ENCODE data around the gene AAK1. TPM values are rescaled to one million over a fixed set of nuclear protein-coding genes. Genes with fewer than 3 reads are reported as not detected.

AAK1 gene
- total RNA-seq, 2 donors from 2014 or later = 55.2 to 77.9 TPM

DNA sequence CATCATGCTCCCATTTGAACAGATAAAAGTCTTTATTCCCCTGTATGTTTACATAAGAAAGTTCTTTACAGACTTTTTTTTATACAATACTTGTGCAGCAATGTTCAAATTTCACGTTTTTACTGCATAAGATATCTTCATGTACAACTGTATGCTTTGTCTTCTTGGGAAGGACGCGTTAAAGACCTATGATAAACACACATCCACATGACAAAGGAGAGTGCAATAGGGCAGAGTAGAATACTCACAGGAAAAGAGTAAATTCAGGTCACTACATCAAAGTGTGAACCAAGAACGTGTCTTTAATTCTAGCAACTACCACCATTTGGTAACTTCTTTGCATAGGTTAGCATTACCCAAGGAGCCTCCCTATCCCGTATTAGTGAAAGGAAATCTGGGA lies 172.6 kb downstream of the AAK1 start:
- Histone ChIP-seq H3K36me3 (peaks cover 5% of the 10 kb centered on the region), H3K4me3 (no peak overlapping the region), H3K9me3 (no peaks in the 10 kb centered on the region), H3K27ac (no peak overlapping the region), H3K27me3 (replicated peaks; ENCODE audit: insufficient read depth) (no peaks in the 10 kb centered on the region), H3K4me1 (ENCODE audit: control insufficient read depth in 1 of 2, low read depth in 2 of 2) (peaks cover 0 to 22% of the 10 kb centered on the region in 2 donors)
- TF ChIP-seq, protein P1, sequence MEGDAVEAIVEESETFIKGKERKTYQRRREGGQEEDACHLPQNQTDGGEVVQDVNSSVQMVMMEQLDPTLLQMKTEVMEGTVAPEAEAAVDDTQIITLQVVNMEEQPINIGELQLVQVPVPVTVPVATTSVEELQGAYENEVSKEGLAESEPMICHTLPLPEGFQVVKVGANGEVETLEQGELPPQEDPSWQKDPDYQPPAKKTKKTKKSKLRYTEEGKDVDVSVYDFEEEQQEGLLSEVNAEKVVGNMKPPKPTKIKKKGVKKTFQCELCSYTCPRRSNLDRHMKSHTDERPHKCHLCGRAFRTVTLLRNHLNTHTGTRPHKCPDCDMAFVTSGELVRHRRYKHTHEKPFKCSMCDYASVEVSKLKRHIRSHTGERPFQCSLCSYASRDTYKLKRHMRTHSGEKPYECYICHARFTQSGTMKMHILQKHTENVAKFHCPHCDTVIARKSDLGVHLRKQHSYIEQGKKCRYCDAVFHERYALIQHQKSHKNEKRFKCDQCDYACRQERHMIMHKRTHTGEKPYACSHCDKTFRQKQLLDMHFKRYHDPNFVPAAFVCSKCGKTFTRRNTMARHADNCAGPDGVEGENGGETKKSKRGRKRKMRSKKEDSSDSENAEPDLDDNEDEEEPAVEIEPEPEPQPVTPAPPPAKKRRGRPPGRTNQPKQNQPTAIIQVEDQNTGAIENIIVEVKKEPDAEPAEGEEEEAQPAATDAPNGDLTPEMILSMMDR (IDR thresholded peaks at IDR 0.05) = no peak
- ATAC-seq (ENCODE audit: insufficient number of reproducible peaks, low FRiP score, low read depth) = no peak
- no peak for DNase-seq (ENCODE audit: low spot score)

DNA sequence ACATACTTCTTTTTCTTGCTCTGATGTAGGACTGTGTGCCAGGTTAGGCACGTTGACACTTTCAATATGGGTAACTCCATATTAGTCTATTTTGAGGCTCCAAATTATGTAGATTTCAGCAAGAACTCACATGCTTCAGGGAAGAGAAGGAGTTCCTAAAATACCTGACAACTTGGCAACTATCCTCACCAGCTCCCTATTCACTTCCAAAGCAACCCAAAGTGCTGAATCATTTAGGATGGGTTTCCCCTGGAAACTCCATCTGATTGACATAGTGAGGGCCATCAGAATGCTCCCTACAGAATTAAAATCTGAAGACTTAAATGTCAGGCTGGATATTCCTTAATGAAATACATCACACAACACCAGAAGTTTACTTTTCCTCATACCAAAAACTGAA lies 173.8 kb downstream of the AAK1 start:
- DNase-seq (ENCODE audit: low spot score) (no peak), ATAC-seq (ENCODE audit: insufficient number of reproducible peaks, low FRiP score, low read depth) (no peak)
- Histone ChIP-seq H3K27me3 (replicated peaks; ENCODE audit: insufficient read depth) (no peaks in the 10 kb centered on the region), H3K27ac (no peak overlapping the region), H3K9me3 (no peaks in the 10 kb centered on the region), H3K4me1 (ENCODE audit: control insufficient read depth in 1 of 2, low read depth in 2 of 2) (peaks cover 0 to 22% of the 10 kb centered on the region in 2 donors), H3K36me3 (peaks cover 14% of the 10 kb centered on the region), H3K4me3 (no peak overlapping the region)
- TF ChIP-seq, protein P1 (IDR thresholded peaks at IDR 0.05) = no peak

DNA sequence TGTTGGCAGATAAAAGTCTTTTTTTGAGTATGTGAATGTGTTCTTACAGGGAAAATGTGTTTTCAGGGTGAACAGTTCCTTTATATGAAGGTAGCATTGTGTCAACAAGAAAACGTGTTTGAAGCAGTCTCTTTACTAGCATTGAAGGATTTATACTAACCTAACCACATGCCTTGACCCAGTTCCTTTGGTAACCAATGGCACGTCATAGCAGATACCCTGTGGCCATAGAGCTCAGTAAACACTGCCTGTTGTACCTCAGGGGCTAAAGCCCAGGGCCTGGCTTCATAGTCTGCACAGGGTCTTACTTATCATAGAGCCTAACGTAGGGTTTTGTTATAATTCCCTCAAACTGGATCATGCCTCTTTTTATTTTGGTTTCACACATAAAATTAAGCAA lies 174.2 kb downstream of the AAK1 start:
- ATAC-seq (ENCODE audit: insufficient number of reproducible peaks, low FRiP score, low read depth) (no peak), DNase-seq (ENCODE audit: low spot score) (no peak)
- H3K36me3 ChIP-seq = peaks cover 16% of the 10 kb centered on the region
- TF ChIP-seq, protein P1 (IDR thresholded peaks at IDR 0.05) = no peak
- no peak overlapping the region for H3K27ac ChIP-seq
- H3K4me3 ChIP-seq = no peak overlapping the region
- peaks cover 0 to 22% of the 10 kb centered on the region in 2 donors for H3K4me1 ChIP-seq (ENCODE audit: control insufficient read depth in 1 of 2, low read depth in 2 of 2)
- no peaks in the 10 kb centered on the region for H3K27me3 ChIP-seq (replicated peaks; ENCODE audit: insufficient read depth)
- no peaks in the 10 kb centered on the region for H3K9me3 ChIP-seq

DNA sequence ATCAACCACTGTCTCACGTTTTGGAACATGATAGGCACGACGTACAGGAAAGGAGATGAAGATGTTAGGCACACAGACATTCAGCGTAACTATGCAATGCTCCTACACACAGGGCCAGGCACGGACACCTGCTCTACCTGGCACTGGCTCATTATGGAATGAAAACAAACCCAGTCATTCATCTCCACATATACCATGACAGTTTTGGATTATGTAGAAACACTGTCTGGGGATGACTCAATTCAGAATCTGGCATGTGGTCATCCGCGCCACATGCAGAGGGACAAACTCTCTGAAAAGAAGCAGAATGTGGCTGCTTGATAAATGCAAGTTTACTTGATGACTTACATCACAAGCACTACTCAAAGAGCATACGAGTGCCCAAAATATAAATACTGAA lies 176.8 kb downstream of the AAK1 start:
- TF ChIP-seq, protein P1 (IDR thresholded peaks at IDR 0.05) = no peak
- peaks cover 0 to 19% of the 10 kb centered on the region in 2 donors for H3K4me1 ChIP-seq (ENCODE audit: control insufficient read depth in 1 of 2, low read depth in 2 of 2)
- no peak overlapping the region for H3K4me3 ChIP-seq
- ATAC-seq (ENCODE audit: insufficient number of reproducible peaks, low FRiP score, low read depth) (no peak), DNase-seq (ENCODE audit: low spot score) (no peak)
- no peaks in the 10 kb centered on the region for H3K27me3 ChIP-seq (replicated peaks; ENCODE audit: insufficient read depth)
- no peak overlapping the region for H3K27ac ChIP-seq
- no peaks in the 10 kb centered on the region for H3K9me3 ChIP-seq
- H3K36me3 ChIP-seq = peaks cover 16% of the 10 kb centered on the region

DNA sequence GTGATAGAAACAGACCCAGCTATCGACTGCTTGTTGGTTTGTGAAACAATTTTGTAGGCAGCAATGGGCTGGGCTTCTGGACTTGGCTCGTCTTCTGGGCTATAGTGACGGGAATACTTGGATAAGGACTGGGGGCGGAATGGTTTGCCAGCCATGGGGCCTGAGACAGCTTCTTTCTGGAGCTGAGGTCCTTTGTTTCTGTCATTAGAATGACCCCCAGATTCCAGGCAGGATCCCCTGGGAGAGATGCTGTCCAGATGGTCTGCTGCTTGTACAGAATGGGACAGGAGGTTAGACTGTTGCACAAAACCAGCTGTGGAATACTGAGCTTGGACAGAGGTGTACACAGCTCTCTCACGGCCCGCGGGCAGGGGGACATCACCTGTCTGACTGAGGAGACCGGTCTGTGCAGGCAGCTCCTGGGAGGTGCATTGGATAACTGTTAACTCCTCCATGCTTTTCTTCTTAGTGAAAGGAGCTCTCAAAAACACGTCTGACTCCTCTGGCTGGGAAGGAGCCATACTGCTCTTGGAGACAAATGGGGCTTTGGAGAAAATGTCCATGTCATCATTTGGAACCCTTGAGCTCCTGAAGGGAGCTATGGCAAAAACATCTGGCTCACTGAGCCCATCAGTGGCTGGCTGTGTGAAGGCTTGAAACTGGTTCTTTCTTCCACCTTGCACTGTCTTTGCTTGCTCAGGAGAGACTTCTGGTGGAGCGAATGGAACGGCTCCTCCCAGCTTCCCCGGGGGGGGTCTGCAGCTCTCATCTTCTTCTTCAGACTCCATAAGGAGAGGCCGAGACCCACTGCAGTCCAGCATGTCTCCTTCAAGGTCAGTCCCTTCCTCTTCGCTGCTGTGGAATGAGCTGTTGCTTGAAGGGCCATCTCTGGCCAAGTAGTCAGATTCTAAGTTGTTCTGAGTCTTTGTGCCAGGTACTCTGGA lies 177.8 kb downstream of the AAK1 start:
- ATAC-seq (ENCODE audit: insufficient number of reproducible peaks, low FRiP score, low read depth) = no peak
- H3K27ac ChIP-seq = no peak overlapping the region
- TF ChIP-seq, protein P1 (IDR thresholded peaks at IDR 0.05) = no peak

More for the DNA sequence above, 177.8 kb downstream of the AAK1 start:
- Histone ChIP-seq H3K27me3 (replicated peaks; ENCODE audit: insufficient read depth) (no peaks in the 10 kb centered on the region), H3K9me3 (no peaks in the 10 kb centered on the region), H3K4me3 (no peak overlapping the region), H3K4me1 (ENCODE audit: control insufficient read depth in 1 of 2, low read depth in 2 of 2) (peaks cover 0 to 10% of the 10 kb centered on the region in 2 donors), H3K36me3 (peaks cover 16% of the 10 kb centered on the region)
- DNase-seq (ENCODE audit: low spot score) = no peak

All from thoracic aorta (tissue), 2 donors.